HG03342 (cell line): ENCODE measurements around the gene PRR7.

Experiments
- ATAC-seq: cut with Tn5 transposase; IDR thresholded peaks from one replicate; pipeline ENCODE4 v1.9.1; 2021; ENCODE audit warnings: mild to moderate bottlenecking, moderate library complexity; ENCODE audit not compliant: unreplicated experiment

The PRR7 gene

GRCh38 chr5:177466861-177467260 is 20.2 kb downstream of the PRR7 start:
- ATAC-seq = no peak

GRCh38 chr5:177467436-177467835 is 20.8 kb downstream of the PRR7 start:
- no peak for ATAC-seq

- ATAC-seq = no peak
These were observed 21.7 kb downstream of the PRR7 start for GRCh38 chr5:177468329-177468684.

GRCh38 chr5:177468685-177469628 is 22.3 kb downstream of the PRR7 start:
- ATAC-seq = no peak

- no peak for ATAC-seq
These were observed 23.3 kb downstream of the PRR7 start for GRCh38 chr5:177469750-177470525.

GRCh38 chr5:177470759-177471536 is 24.3 kb downstream of the PRR7 start:
- no peak for ATAC-seq

GRCh38 chr5:177471610-177472356 is 25.2 kb downstream of the PRR7 start:
- no peak for ATAC-seq

GRCh38 chr5:177472460-177473442 is 26.1 kb downstream of the PRR7 start:
- peak; percentile 41 for ATAC-seq

- peak; percentile 24 for ATAC-seq
These were observed 26.9 kb downstream of the PRR7 start, which contains the start of gene DBN1 for GRCh38 chr5:177473443-177474001. DBN1 (minus strand) TSS chr5:177473634; CDS start chr5:177473521, 113 bp downstream.

GRCh38 chr5:177474002-177474476 is 27.4 kb downstream of the PRR7 start:
- no peak for ATAC-seq

GRCh38 chr5:177474846-177475562 is 28.4 kb downstream of the PRR7 start:
- ATAC-seq = no peak

- no peak for ATAC-seq
These were observed 29.2 kb downstream of the PRR7 start for GRCh38 chr5:177475563-177476427.

GRCh38 chr5:177476531-177477233 is 30.1 kb downstream of the PRR7 start:
- no peak for ATAC-seq

- ATAC-seq = no peak
These were observed 31.3 kb downstream of the PRR7 start for GRCh38 chr5:177477701-177478477.

- ATAC-seq = no peak
These were observed 32.4 kb downstream of the PRR7 start for GRCh38 chr5:177478711-177479646.
